ENCODE measurements around the gene RBPMS2. TPM values are rescaled to one million over a fixed set of nuclear protein-coding genes. Genes with fewer than 3 reads are reported as not detected.

RBPMS2 gene
- total RNA-seq, 4 donors from 2014 or later, result 27.2 to 64.1 (median 45.4) TPM

GRCh38 chr15:64701482-64702184 lies 73.8 kb downstream of the RBPMS2 start:
- Histone ChIP-seq H3K4me1 (peaks cover 57 to 70% (median 69%) of the 10 kb centered on the region in 4 donors), H3K27me3 (no peaks in the 10 kb centered on the region), H3K27ac (replicated peaks in 1 of 4) (peak overlapping the region; percentile 91 to 92 (median 92)), H3K36me3 (peaks cover 0 to 10% (median 0%) of the 10 kb centered on the region in 4 donors), H3K4me3 (peak overlapping the region; percentile 71 to 87 (median 82)), H3K9me3 (no peaks in the 10 kb centered on the region)
- no peak for DNase-seq (ENCODE audit: extremely low spot score)
- 18% methylated on average over 5 of the region's 5 CpGs for WGBS
- intact Hi-C loops (cut with DNase I), result no loop called here
- no peak for TF ChIP-seq POLR2AphosphoS5 (IDR thresholded peaks at IDR 0.05)
- no peak for TF ChIP-seq EP300 (IDR thresholded peaks at IDR 0.05)
- TF ChIP-seq, protein P1, sequence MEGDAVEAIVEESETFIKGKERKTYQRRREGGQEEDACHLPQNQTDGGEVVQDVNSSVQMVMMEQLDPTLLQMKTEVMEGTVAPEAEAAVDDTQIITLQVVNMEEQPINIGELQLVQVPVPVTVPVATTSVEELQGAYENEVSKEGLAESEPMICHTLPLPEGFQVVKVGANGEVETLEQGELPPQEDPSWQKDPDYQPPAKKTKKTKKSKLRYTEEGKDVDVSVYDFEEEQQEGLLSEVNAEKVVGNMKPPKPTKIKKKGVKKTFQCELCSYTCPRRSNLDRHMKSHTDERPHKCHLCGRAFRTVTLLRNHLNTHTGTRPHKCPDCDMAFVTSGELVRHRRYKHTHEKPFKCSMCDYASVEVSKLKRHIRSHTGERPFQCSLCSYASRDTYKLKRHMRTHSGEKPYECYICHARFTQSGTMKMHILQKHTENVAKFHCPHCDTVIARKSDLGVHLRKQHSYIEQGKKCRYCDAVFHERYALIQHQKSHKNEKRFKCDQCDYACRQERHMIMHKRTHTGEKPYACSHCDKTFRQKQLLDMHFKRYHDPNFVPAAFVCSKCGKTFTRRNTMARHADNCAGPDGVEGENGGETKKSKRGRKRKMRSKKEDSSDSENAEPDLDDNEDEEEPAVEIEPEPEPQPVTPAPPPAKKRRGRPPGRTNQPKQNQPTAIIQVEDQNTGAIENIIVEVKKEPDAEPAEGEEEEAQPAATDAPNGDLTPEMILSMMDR (IDR thresholded peaks at IDR 0.05), result no peak
- no peak for TF ChIP-seq POLR2A (IDR thresholded peaks at IDR 0.05; ENCODE audit: low read depth)

GRCh38 chr15:64701051-64701450 lies 74.3 kb downstream of the RBPMS2 start:
- H3K27ac ChIP-seq (replicated peaks in 1 of 4), result peak overlapping the region; percentile 91 to 92 (median 92)
- peaks cover 61 to 76% (median 75%) of the 10 kb centered on the region in 4 donors for H3K4me1 ChIP-seq
- DNase-seq (ENCODE audit: extremely low spot score), result no peak
- H3K36me3 ChIP-seq, result peaks cover 0 to 6% (median 0%) of the 10 kb centered on the region in 4 donors
- H3K9me3 ChIP-seq, result no peaks in the 10 kb centered on the region
- no peaks in the 10 kb centered on the region for H3K27me3 ChIP-seq
- intact Hi-C loops (cut with DNase I), result no loop called here
- TF ChIP-seq, protein P1 (IDR thresholded peaks at IDR 0.05), result no peak
- no peak for TF ChIP-seq POLR2A (IDR thresholded peaks at IDR 0.05; ENCODE audit: low read depth)
- TF ChIP-seq POLR2AphosphoS5 (IDR thresholded peaks at IDR 0.05), result no peak
- no peak for TF ChIP-seq EP300 (IDR thresholded peaks at IDR 0.05)
- peak overlapping the region in 3 of 4 donors; percentile 71 to 82 (median 81) for H3K4me3 ChIP-seq
- WGBS, result 44% methylated on average over 3 of the region's 3 CpGs

- TF ChIP-seq POLR2A (IDR thresholded peaks at IDR 0.05; ENCODE audit: low read depth), result no peak
- TF ChIP-seq, protein P1 (IDR thresholded peaks at IDR 0.05), result no peak
- peak; percentile 19 to 48 for TF ChIP-seq POLR2AphosphoS5 (IDR thresholded peaks at IDR 0.05)
- no peak for TF ChIP-seq EP300 (IDR thresholded peaks at IDR 0.05)
- Histone ChIP-seq H3K27ac (replicated peaks in 1 of 4) (peak overlapping the region; percentile 91 to 92 (median 92)), H3K4me1 (peaks cover 73 to 88% (median 87%) of the 10 kb centered on the region in 4 donors)
Measured at GRCh38 chr15:64699751-64700388, 75.5 kb downstream of the RBPMS2 start.

DNA sequence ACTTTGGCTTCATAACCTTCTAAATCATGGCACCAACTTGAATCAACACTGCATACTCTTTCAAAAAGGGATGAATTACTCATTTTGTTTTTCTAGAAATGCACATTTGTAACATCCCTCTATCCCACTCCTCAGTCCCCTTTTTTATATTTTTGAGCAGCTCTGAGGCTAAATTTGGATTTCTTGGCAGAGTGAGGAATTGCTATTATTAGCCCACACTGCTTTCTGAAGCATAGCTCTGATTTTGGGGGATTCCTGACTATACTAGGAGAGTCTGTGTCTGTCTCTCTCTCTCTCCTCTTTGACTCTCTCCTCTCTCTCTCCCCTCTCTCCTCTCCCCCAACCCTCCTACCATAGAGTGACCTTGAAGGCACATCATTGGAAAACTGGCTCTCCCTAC lies 76.6 kb downstream of the RBPMS2 start:
- H3K27me3 ChIP-seq, result no peaks in the 10 kb centered on the region
- TF ChIP-seq POLR2A (IDR thresholded peaks at IDR 0.05; ENCODE audit: low read depth) (no peak), EP300 (IDR thresholded peaks at IDR 0.05) (no peak), POLR2AphosphoS5 (IDR thresholded peaks at IDR 0.05) (no peak)
- TF ChIP-seq, protein P1 (IDR thresholded peaks at IDR 0.05), result no peak
- peak overlapping the region; percentile 91 to 92 (median 92) for H3K27ac ChIP-seq (replicated peaks in 1 of 4)
- no peaks in the 10 kb centered on the region for H3K9me3 ChIP-seq
- H3K4me1 ChIP-seq, result peaks cover 83 to 96% (median 96%) of the 10 kb centered on the region in 4 donors
- H3K4me3 ChIP-seq, result peak overlapping the region in 2 of 4 donors; percentile 3 to 34
- DNase-seq (ENCODE audit: extremely low spot score), result no peak
- peaks cover 0 to 12% (median 8%) of the 10 kb centered on the region in 4 donors for H3K36me3 ChIP-seq
- intact Hi-C loops (cut with DNase I), result no loop called here

More at GRCh38 chr15:64699751-64700388, 75.5 kb downstream of the RBPMS2 start:
- intact Hi-C loops (cut with DNase I), result no loop called here
- Histone ChIP-seq H3K9me3 (no peaks in the 10 kb centered on the region), H3K27me3 (no peaks in the 10 kb centered on the region), H3K36me3 (peaks cover 0 to 5% (median 3%) of the 10 kb centered on the region in 4 donors), H3K4me3 (peak overlapping the region; percentile 2 to 34 (median 16))
- DNase-seq (ENCODE audit: extremely low spot score), result no peak
- WGBS, result 18% methylated on average over 6 of the region's 7 CpGs

All from esophagus muscularis mucosa (tissue), 4 donors.